ENCODE data around the gene SBF2. TPM values are rescaled to one million over a fixed set of nuclear protein-coding genes. Genes with fewer than 3 reads are reported as not detected.
A peak's percentile ranks its signal among the peaks of the same experiment; 100 is the strongest.

Gene SBF2
- total RNA-seq, 3 donors from 2014 or later (not counting 1 experiment from before 2014, with no cell fraction given): 25.2 to 26.9 (median 26.3) TPM

DNA sequence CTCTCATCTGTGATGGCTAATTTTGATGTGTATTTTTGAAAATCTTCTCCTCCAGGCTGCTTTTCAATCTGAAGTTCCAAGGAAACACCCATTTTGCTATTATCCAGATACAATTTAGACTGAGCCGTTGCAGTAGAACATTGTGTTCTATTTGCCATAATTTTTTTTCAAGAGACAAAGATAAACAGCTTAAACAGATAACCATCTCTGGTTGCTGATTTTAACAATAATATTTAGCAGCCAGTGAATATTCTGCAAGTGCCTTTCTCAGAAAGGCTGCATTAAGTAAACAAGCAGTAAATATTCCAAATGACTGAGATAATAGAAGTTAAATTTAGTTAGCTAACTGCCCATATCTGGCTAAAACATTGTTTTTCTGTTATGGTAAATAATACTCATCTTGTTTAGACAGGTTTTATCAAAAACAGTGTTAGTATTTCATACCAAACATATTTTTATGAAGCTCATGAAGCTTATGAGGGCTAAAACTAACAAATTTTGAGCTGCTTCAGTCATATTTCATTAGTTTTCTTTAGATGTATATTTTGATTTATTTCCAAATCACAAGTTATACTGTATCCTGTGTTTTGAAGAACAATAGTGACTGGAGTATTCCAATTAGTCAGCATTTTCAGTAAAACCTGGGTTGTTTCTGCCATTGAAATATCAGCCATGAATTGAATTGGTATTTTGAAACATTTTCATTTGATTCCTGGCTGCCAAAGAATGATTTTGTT lies 206.7 kb downstream of the SBF2 start:
- Mint-ChIP-seq H3K4me1 (peaks cover 35 to 47% of the 10 kb centered on the region in 2 donors), H3K9me3 (peaks cover 0 to 2% of the 10 kb centered on the region in 2 donors), H3K36me3 (peaks cover 16% of the 10 kb centered on the region), H3K4me3 (peak overlapping the region; percentile 30), H3K27me3 (ENCODE audit: low read depth in 2 of 2) (no peaks in the 10 kb centered on the region), H3K27ac (no peak overlapping the region)
- Histone ChIP-seq H3K4me3 (ENCODE audit: low read length) (no peak overlapping the region), H3K4me1 (ENCODE audit: control insufficient read depth, insufficient read depth, low read length) (peaks cover 6% of the 10 kb centered on the region), H3K9me3 (ENCODE audit: control insufficient read depth, insufficient read depth, low read length) (no peaks in the 10 kb centered on the region), H3K36me3 (ENCODE audit: control insufficient read depth, insufficient read depth, low read length) (no peaks in the 10 kb centered on the region), H3K27ac (ENCODE audit: low read length) (no peak overlapping the region), H3K27me3 (ENCODE audit: control insufficient read depth, insufficient read depth, low read length) (no peaks in the 10 kb centered on the region)
- TF ChIP-seq, protein P1, sequence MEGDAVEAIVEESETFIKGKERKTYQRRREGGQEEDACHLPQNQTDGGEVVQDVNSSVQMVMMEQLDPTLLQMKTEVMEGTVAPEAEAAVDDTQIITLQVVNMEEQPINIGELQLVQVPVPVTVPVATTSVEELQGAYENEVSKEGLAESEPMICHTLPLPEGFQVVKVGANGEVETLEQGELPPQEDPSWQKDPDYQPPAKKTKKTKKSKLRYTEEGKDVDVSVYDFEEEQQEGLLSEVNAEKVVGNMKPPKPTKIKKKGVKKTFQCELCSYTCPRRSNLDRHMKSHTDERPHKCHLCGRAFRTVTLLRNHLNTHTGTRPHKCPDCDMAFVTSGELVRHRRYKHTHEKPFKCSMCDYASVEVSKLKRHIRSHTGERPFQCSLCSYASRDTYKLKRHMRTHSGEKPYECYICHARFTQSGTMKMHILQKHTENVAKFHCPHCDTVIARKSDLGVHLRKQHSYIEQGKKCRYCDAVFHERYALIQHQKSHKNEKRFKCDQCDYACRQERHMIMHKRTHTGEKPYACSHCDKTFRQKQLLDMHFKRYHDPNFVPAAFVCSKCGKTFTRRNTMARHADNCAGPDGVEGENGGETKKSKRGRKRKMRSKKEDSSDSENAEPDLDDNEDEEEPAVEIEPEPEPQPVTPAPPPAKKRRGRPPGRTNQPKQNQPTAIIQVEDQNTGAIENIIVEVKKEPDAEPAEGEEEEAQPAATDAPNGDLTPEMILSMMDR (IDR thresholded peaks at IDR 0.05): no peak
- no peak for ATAC-seq
- WGBS (ENCODE audit: insufficient coverage): 79% methylated on average over 1 of the region's 1 CpG
- no peak for DNase-seq
- intact Hi-C loops (cut with micrococcal nuclease): no loop called here

DNA sequence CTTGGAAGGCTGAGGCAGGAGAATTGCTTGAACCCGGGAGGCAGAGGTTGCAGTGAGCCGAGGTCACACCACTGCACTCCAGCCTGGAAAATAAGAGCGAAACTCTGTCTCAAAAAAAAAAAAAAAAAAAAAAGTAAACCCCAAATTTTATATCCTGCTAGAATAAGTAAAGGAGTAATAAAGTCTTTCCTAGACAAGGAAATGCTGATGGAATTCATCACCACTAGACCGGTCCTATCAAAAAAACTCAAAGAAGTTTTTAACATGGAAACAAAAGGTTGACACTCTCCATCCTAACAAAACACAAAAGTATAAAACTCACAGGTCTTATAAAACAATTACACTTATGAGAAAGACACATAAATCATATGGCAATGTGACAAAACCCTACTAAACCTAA lies 213.9 kb downstream of the SBF2 start:
- intact Hi-C loops (cut with micrococcal nuclease): no loop called here
- H3K4me1 ChIP-seq (ENCODE audit: control insufficient read depth, insufficient read depth, low read length): no peaks in the 10 kb centered on the region
- no peak overlapping the region for H3K4me3 ChIP-seq (ENCODE audit: low read length)
- no peaks in the 10 kb centered on the region for H3K27me3 Mint-ChIP-seq (ENCODE audit: low read depth in 2 of 2)
- ATAC-seq (no peak), DNase-seq (no peak)
- peaks cover 42% of the 10 kb centered on the region for H3K36me3 Mint-ChIP-seq
- H3K36me3 ChIP-seq (ENCODE audit: control insufficient read depth, insufficient read depth, low read length): no peaks in the 10 kb centered on the region
- peaks cover 8 to 13% of the 10 kb centered on the region in 2 donors for H3K9me3 Mint-ChIP-seq
- 100% methylated on average over 1 of the region's 4 CpGs for WGBS (ENCODE audit: insufficient coverage)
- peaks cover 4% of the 10 kb centered on the region for H3K9me3 ChIP-seq (ENCODE audit: control insufficient read depth, insufficient read depth, low read length)
- H3K4me3 Mint-ChIP-seq: no peak overlapping the region
- H3K4me1 Mint-ChIP-seq: peaks cover 0 to 22% of the 10 kb centered on the region in 2 donors
- no peaks in the 10 kb centered on the region for H3K27me3 ChIP-seq (ENCODE audit: control insufficient read depth, insufficient read depth, low read length)
- TF ChIP-seq, protein P1 (IDR thresholded peaks at IDR 0.05): no peak
- H3K27ac Mint-ChIP-seq: no peak overlapping the region
- H3K27ac ChIP-seq (ENCODE audit: low read length): no peak overlapping the region

DNA sequence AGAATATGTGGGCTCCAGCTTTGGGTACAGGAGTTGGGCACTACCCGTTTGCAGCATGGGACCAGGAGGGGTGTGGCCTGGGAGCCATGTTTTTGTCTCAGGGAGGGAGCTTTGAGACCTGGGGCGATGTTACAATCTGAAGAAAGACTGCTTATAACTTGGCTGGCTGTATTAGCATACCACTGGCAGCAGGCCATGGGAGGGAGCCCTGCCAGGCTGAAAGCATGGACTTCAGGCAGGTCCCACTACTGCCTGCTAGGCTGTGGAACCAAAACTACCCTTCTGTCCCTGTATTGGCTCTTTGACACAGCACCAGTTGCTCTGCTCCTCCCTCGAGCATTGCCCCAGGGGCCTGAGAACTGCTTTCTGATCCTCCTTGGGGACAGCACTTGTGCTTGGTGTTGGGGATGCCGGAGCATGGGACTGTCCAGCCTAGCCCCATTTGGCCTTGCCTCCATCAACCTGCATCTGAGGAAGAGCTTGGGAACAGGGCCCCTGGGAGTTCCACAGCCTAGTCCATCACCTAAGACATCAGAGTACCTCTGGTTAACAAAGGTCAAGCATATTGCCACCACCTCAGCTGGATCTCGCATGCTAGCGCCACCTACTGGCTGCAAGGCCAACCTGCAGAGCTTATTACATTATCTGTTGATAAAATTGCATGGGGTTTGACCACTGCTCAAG lies 217.4 kb downstream of the SBF2 start:
- Histone ChIP-seq H3K27ac (ENCODE audit: low read length) (no peak overlapping the region), H3K4me1 (ENCODE audit: control insufficient read depth, insufficient read depth, low read length) (no peaks in the 10 kb centered on the region), H3K36me3 (ENCODE audit: control insufficient read depth, insufficient read depth, low read length) (no peaks in the 10 kb centered on the region), H3K4me3 (ENCODE audit: low read length) (no peak overlapping the region), H3K27me3 (ENCODE audit: control insufficient read depth, insufficient read depth, low read length) (no peaks in the 10 kb centered on the region), H3K9me3 (ENCODE audit: control insufficient read depth, insufficient read depth, low read length) (peaks cover 4% of the 10 kb centered on the region)
- DNase-seq: peak; percentile 18 to 49
- peaks cover 0 to 7% of the 10 kb centered on the region in 2 donors for H3K4me1 Mint-ChIP-seq
- H3K9me3 Mint-ChIP-seq: peaks cover 4 to 10% of the 10 kb centered on the region in 2 donors
- H3K4me3 Mint-ChIP-seq: no peak overlapping the region
- intact Hi-C loops (cut with micrococcal nuclease): no loop called here
- TF ChIP-seq, protein P1 (IDR thresholded peaks at IDR 0.05): peak; percentile 46
- 61% methylated on average over 6 of the region's 6 CpGs for WGBS (ENCODE audit: insufficient coverage)
- peaks cover 25% of the 10 kb centered on the region for H3K36me3 Mint-ChIP-seq
- H3K27me3 Mint-ChIP-seq (ENCODE audit: low read depth in 2 of 2): no peaks in the 10 kb centered on the region
- peak in 1 of 3 donors; percentile 50 for ATAC-seq
- no peak overlapping the region for H3K27ac Mint-ChIP-seq

Measured in natural killer cell (primary cell).